GM12865 (cell line): Measurements from ENCODE around the gene PGC.

Experiments
- DNase-seq: peaks from one replicate; pipeline ENCODE4 v3.0.0; 2010; ENCODE audit warnings: low read depth
- H3K4me3 ChIP-seq: 2 replicates; pipeline ENCODE4 v1.5.1; 2011; ENCODE audit warnings: mild to moderate bottlenecking, low read depth, low read length, control low read depth
- CTCF ChIP-seq: IDR thresholded peaks from 2 replicates; pipeline ENCODE4 v1.5.1; 2011; ENCODE audit warnings: low read length, control low read depth, low read depth, inconsistent platforms; ENCODE audit not compliant: insufficient read depth; ENCODE audit errors: missing control alignments

PGC gene

GRCh38 chr6:41781366-41781730 lies 34.2 kb upstream of the PGC start:
- DNase-seq, result no peak
- no peak for TF ChIP-seq CTCF
- H3K4me3 ChIP-seq, result no peak overlapping the region

- TF ChIP-seq CTCF, result no peak
- DNase-seq, result no peak
- peak within 1 kb of the TSS; percentile 76 for H3K4me3 ChIP-seq
Observed at GRCh38 chr6:41780551-41781365, 33.6 kb upstream of the PGC start, which contains the start of gene PRICKLE4. TSS of gene PRICKLE4 (plus strand) at chr6:41780782. CDS start at chr6:41783474, 2,692 bp downstream.

- peak; percentile 96 for TF ChIP-seq CTCF
- peak within 1 kb of the TSS; percentile 76 for H3K4me3 ChIP-seq
- peak; percentile 98 for DNase-seq
Observed at GRCh38 chr6:41779788-41780550, 32.8 kb upstream of the PGC start, which contains the start of gene FRS3. TSS of gene FRS3 (minus strand) at chr6:41779900. CDS start at chr6:41776987, 2,913 bp downstream.

- no peak for DNase-seq
- TF ChIP-seq CTCF, result no peak
- peak overlapping the region; percentile 53 for H3K4me3 ChIP-seq
Observed at GRCh38 chr6:41779336-41779735, 32.1 kb upstream of the PGC start.

GRCh38 chr6:41778895-41779294 lies 31.7 kb upstream of the PGC start:
- no peak for TF ChIP-seq CTCF
- peak overlapping the region; percentile 53 for H3K4me3 ChIP-seq
- no peak for DNase-seq

- no peak for DNase-seq
- no peak overlapping the region for H3K4me3 ChIP-seq
- no peak for TF ChIP-seq CTCF
Observed at GRCh38 chr6:41777551-41778285, 30.5 kb upstream of the PGC start.
